Karpas-422 (cell line): ENCODE results near the gene C2CD2. TPM values are rescaled to one million over a fixed set of nuclear protein-coding genes. Genes with fewer than 3 reads are reported as not detected.
A peak's percentile ranks its signal among the peaks of the same experiment; 100 is the strongest.

ENCODE experiments used
- DNase-seq: peaks from one replicate; pipeline ENCODE4 v3.0.0-alpha.2; 2015
- H2AFZ ChIP-seq: fragments of 200-600 bp; sonication (generic); 2 replicates; pipeline ENCODE4 v1.6.1; 2014; ENCODE audit warnings: antibody characterized with exemption, low read length, mixed read lengths
- H3K27ac ChIP-seq: fragments of 200-600 bp; sonication (generic); 2 replicates; pipeline ENCODE4 v1.5.1; 2014; ENCODE audit warnings: mild to moderate bottlenecking, low read length, moderate library complexity
- H3K27me3 ChIP-seq: fragments of 200-600 bp; sonication (generic); 2 replicates; pipeline ENCODE4 v1.6.1; 2014; ENCODE audit warnings: low read length, mixed read lengths
- H3K36me3 ChIP-seq: fragments of 200-600 bp; sonication (generic); 2 replicates; pipeline ENCODE4 v1.6.1; 2014; ENCODE audit warnings: low read length, mixed read lengths; ENCODE audit not compliant: insufficient read depth
- H3K4me1 ChIP-seq: fragments of 200-600 bp; sonication (generic); 2 replicates; pipeline ENCODE4 v1.6.1; 2014; ENCODE audit warnings: mild to moderate bottlenecking, low read length, mixed read lengths
- H3K4me2 ChIP-seq: fragments of 200-600 bp; sonication (generic); 2 replicates; pipeline ENCODE4 v1.6.1; 2014; ENCODE audit warnings: low read length, low read depth, mild to moderate bottlenecking; ENCODE audit not compliant: poor library complexity, severe bottlenecking
- H3K4me3 ChIP-seq: fragments of 200-600 bp; sonication (generic); 2 replicates; pipeline ENCODE4 v1.5.1; 2014; ENCODE audit warnings: mild to moderate bottlenecking, antibody characterized with exemption, low read length, mixed read lengths
- H3K79me2 ChIP-seq: fragments of 200-600 bp; sonication (generic); 2 replicates; pipeline ENCODE4 v1.6.1; 2014; ENCODE audit warnings: mild to moderate bottlenecking, low read length, mixed read lengths
- H3K9ac ChIP-seq: fragments of 200-600 bp; sonication (generic); 2 replicates; pipeline ENCODE4 v1.6.0; 2014; ENCODE audit warnings: low read length
- H3K9me2 ChIP-seq: fragments of 200-600 bp; sonication (generic), shearing (Covaris generic); replicated peaks from 2 replicates; pipeline ENCODE4 v1.6.0; 2014; ENCODE audit warnings: mild to moderate bottlenecking, low read length, moderate library complexity; ENCODE audit not compliant: insufficient read depth
- H3K9me3 ChIP-seq: fragments of 300-700, 200-600 bp; sonication (generic); 2 replicates; pipeline ENCODE4 v1.6.1; 2014; ENCODE audit warnings: low read length, mixed read lengths
- H4K20me1 ChIP-seq: fragments of 200-600 bp; sonication (generic); 2 replicates; pipeline ENCODE4 v1.6.1; 2014; ENCODE audit warnings: mild to moderate bottlenecking, antibody characterized with exemption, low read length, low read depth; ENCODE audit not compliant: insufficient read depth
- total RNA-seq: library from RNA; depleted of rRNA; stranded (reverse); fragments of >200 nt; shearing (Covaris generic); gene quantifications from 2 replicates; pipeline ENCODE4 v1.2.3, GENCODE V29; 2014; ENCODE audit warnings: low replicate concordance

The C2CD2 gene
- total RNA-seq, 1 experiment from 2014 or later = not detected

DNA sequence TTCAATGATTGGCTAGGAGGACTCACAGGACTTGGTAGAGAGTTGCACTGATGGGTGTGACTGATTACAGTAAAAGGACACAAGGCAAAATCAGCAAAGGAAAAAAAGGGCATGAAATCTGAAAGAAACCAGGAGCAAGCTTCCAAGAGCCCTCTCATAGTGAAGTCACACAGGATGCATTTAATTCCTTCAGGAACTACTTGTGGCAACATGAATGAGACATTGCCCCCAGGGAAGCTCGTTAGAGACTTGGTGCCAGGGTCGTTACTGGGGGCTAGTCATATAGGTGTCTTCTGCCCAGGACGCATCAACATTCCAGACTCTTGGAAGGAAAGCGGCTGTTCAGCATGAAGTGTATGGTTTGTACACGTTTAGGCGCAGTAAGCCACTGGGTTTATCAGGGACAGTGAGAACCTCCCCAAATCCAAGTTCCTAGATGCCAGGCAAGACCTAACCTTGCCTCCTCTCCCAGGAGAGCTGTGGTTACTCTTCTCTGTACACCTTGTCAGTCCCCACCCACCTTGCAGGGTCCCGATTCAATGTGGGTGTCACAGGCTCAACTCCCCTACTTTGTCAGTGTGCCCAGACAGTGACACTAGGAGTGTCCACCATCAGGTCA lies 26.0 kb upstream of the C2CD2 start:
- Histone ChIP-seq H3K27ac (no peak overlapping the region), H3K27me3 (no peaks in the 10 kb centered on the region; the same call in 1 of the 2 replicates), H3K4me3 (no peak overlapping the region), H4K20me1 (no peaks in the 10 kb centered on the region), H3K9me3 (peaks cover 5% of the 10 kb centered on the region; the same call in 1 of the 2 replicates), H3K79me2 (no peaks in the 10 kb centered on the region), H3K9ac (no peak overlapping the region), H3K36me3 (no peaks in the 10 kb centered on the region), H3K4me2 (no peak overlapping the region), H2AFZ (no peak overlapping the region), H3K4me1 (no peaks in the 10 kb centered on the region), H3K9me2 (no peaks in the 10 kb centered on the region)
- DNase-seq = no peak

DNA sequence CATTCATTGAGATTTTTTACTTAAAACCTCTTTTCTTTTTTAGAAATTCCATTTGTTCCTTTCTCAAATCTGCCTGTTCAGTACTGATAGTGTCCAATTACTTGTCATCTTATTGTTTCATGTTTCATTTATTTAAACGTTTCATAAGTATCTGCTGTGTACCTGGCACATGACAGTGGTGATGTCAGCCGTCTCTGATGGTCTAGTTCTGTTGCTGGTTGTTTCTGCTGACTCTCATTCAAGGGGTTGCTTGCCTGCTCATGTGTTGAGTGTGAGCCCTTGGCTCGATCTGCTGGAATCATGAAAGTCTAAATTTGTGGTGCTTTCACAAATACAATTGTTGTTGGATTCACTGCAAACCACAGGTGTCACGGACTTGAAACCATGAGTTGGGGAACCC lies 25.5 kb upstream of the C2CD2 start:
- no peak overlapping the region for H2AFZ ChIP-seq
- no peaks in the 10 kb centered on the region for H4K20me1 ChIP-seq
- no peak for DNase-seq
- no peak overlapping the region for H3K27ac ChIP-seq
- H3K27me3 ChIP-seq = no peaks in the 10 kb centered on the region; the same call in 1 of the 2 replicates
- H3K9ac ChIP-seq = no peak overlapping the region
- no peak overlapping the region for H3K4me3 ChIP-seq
- no peaks in the 10 kb centered on the region for H3K36me3 ChIP-seq
- H3K79me2 ChIP-seq = no peaks in the 10 kb centered on the region
- no peak overlapping the region for H3K4me2 ChIP-seq
- peaks cover 2% of the 10 kb centered on the region for H3K4me1 ChIP-seq
- peaks cover 5% of the 10 kb centered on the region; the same call in 1 of the 2 replicates for H3K9me3 ChIP-seq
- H3K9me2 ChIP-seq = no peaks in the 10 kb centered on the region

- Histone ChIP-seq H3K4me2 (no peak overlapping the region), H3K79me2 (no peaks in the 10 kb centered on the region), H3K27me3 (no peaks in the 10 kb centered on the region; the same call in 1 of the 2 replicates), H3K9ac (no peak overlapping the region), H4K20me1 (no peaks in the 10 kb centered on the region), H2AFZ (no peak overlapping the region), H3K4me3 (no peak overlapping the region), H3K4me1 (peaks cover 8% of the 10 kb centered on the region), H3K36me3 (no peaks in the 10 kb centered on the region), H3K27ac (no peak overlapping the region), H3K9me2 (no peaks in the 10 kb centered on the region), H3K9me3 (peaks cover 5% of the 10 kb centered on the region; the same call in 1 of the 2 replicates)
- no peak for DNase-seq
These were observed 23.5 kb upstream of the C2CD2 start for GRCh38 chr21:41977034-41977950.

DNA sequence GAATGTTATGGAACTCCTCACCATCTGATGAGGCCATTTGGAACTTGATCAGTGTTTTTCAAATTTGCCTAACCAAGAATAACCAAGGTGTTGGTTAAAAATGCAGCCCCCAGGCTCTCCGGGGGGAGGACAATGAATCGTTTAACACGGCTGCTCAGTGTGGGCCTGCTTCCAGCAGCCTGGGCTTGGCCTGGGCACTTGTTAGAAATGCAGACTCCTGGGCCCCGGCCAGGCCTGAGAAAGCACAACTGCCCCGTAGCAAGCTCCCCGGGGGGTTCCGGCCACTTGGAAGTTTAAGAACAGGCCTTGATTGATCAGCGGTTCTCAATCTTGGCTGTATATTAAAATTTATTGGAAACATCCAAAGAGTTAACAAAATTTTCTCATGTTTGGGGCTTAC lies 22.8 kb upstream of the C2CD2 start:
- H3K36me3 ChIP-seq = no peaks in the 10 kb centered on the region

GRCh38 chr21:41975391-41976272 lies 21.8 kb upstream of the C2CD2 start:
- no peak for DNase-seq
- Histone ChIP-seq H3K4me1 (peaks cover 8% of the 10 kb centered on the region), H3K9me2 (no peaks in the 10 kb centered on the region), H3K9ac (no peak overlapping the region), H3K27ac (no peak overlapping the region), H3K27me3 (no peaks in the 10 kb centered on the region; the same call in 1 of the 2 replicates), H3K9me3 (peaks cover 5% of the 10 kb centered on the region; the same call in 1 of the 2 replicates), H3K4me2 (no peak overlapping the region), H3K79me2 (no peaks in the 10 kb centered on the region), H2AFZ (no peak overlapping the region), H3K4me3 (no peak overlapping the region), H3K36me3 (no peaks in the 10 kb centered on the region), H4K20me1 (no peaks in the 10 kb centered on the region)

More for the DNA sequence above, 22.8 kb upstream of the C2CD2 start:
- Histone ChIP-seq H3K9me3 (peaks cover 5% of the 10 kb centered on the region; the same call in 1 of the 2 replicates), H3K27me3 (no peaks in the 10 kb centered on the region; the same call in 1 of the 2 replicates), H3K4me1 (peaks cover 8% of the 10 kb centered on the region), H3K9ac (no peak overlapping the region), H3K4me3 (no peak overlapping the region), H3K4me2 (no peak overlapping the region), H2AFZ (no peak overlapping the region), H4K20me1 (no peaks in the 10 kb centered on the region), H3K9me2 (no peaks in the 10 kb centered on the region), H3K27ac (no peak overlapping the region), H3K79me2 (no peaks in the 10 kb centered on the region)
- no peak for DNase-seq

DNA sequence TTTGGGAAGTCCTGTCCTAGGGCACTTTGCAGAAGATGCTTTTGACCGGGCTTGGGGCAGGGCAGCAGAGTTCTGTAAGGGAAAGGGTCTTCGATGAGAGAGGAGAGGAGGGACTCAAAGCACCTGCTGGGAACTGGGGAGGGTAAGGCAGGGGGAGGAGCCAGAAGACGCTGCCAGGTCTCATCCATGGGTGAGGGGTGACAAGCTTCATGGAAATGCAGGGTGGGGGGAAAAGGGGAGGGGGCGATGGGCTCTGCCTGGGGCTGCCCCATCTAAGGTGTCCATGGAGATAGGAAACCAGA lies 20.9 kb upstream of the C2CD2 start:
- peaks cover 5% of the 10 kb centered on the region; the same call in 1 of the 2 replicates for H3K9me3 ChIP-seq
- H3K27me3 ChIP-seq = no peaks in the 10 kb centered on the region
- no peaks in the 10 kb centered on the region for H3K36me3 ChIP-seq
- no peaks in the 10 kb centered on the region for H4K20me1 ChIP-seq
- H2AFZ ChIP-seq = no peak overlapping the region
- DNase-seq = no peak
- H3K9ac ChIP-seq = no peak overlapping the region
- H3K27ac ChIP-seq = no peak overlapping the region
- no peaks in the 10 kb centered on the region for H3K9me2 ChIP-seq
- no peak overlapping the region for H3K4me2 ChIP-seq
- no peaks in the 10 kb centered on the region for H3K79me2 ChIP-seq
- H3K4me3 ChIP-seq = no peak overlapping the region
- H3K4me1 ChIP-seq = peaks cover 8% of the 10 kb centered on the region

DNA sequence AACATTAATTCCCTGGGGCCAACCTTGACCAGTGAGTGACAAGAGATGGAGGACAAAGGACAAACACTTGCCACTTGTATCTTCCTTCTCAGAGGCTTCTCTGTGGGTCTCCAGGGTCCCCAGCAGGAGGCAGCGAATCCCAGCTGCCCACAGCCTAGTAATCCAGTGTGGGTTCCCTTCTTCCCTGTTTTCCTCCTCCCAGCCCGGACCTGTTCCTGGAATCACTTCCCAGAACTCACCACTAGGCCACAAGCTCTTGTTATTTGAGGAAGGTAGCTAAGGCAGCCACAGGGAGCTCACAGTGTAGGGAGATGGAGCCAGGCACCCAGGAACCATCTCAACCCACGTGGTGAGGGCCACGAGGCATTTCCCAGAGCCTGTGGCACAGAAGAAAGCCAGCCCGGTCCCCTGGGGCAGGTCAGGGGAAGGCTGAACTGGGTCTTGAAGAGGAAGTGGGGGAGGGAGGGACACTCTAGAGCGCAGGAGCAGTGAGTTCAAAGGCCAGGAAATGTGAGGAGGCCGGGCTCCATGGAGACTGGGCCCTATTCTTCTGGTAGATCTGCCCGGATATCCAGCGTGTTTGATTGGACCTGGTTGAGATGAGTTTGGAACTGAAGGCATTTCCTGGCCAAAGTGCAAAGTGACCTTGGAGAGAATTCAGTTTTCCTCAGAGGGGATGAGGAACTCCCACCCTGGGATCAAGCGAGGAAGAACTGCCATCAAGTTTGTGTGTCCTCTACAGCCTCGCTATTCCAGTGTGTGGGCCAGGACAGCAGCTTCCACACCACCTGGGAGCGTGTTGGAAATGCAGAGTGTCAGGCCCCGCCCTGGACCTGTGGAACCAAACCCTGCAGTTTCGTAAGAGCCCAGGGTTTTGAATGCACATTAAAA lies 20.3 kb upstream of the C2CD2 start:
- peak; percentile 45 for DNase-seq
- Histone ChIP-seq H3K27me3 (no peaks in the 10 kb centered on the region), H3K9ac (no peak overlapping the region), H3K9me3 (peaks cover under 1% of the 10 kb centered on the region; the same call in 1 of the 2 replicates), H4K20me1 (no peaks in the 10 kb centered on the region), H2AFZ (peak overlapping the region; percentile 0; the same call in 1 of the 2 replicates), H3K4me3 (no peak overlapping the region), H3K79me2 (no peaks in the 10 kb centered on the region), H3K36me3 (no peaks in the 10 kb centered on the region), H3K9me2 (no peaks in the 10 kb centered on the region), H3K4me2 (no peak overlapping the region), H3K27ac (no peak overlapping the region), H3K4me1 (peaks cover 8% of the 10 kb centered on the region)
